ENCODE results near the gene IFITM1. TPM values are rescaled to one million over a fixed set of nuclear protein-coding genes. Genes with fewer than 3 reads are reported as not detected.
A peak's percentile ranks its signal among the peaks of the same experiment; 100 is the strongest.
"Not testable (repeated sequence)": the region's sequence is repeated elsewhere in the genome, so short reads cannot be mapped to it uniquely, and the experiment has no call there.

The IFITM1 gene
- total RNA-seq, 4 donors from 2014 or later = 216 to 431 (median 256) TPM

GRCh38 chr11:326592-326841 is 12.7 kb downstream of the IFITM1 start:
- Histone ChIP-seq H3K4me3 (no peak overlapping the region), H3K4me1 (peaks cover 4 to 61% (median 44%) of the 10 kb centered on the region in 4 donors), H3K27me3 (no peaks in the 10 kb centered on the region), H3K27ac (peak overlapping the region; percentile 86 to 97 (median 94)), H3K36me3 (no peaks in the 10 kb centered on the region), H3K9me3 (no peaks in the 10 kb centered on the region)
- no peak for DNase-seq (ENCODE audit: low spot score in 2 of 2)
- no peak for TF ChIP-seq POLR2A (IDR thresholded peaks at IDR 0.05)
- no peak for TF ChIP-seq CTCF (IDR thresholded peaks at IDR 0.05)
- no peak for TF ChIP-seq EP300 (IDR thresholded peaks at IDR 0.05)
- WGBS, 2 donors = 44 to 45% methylated on average over 6 of the region's 6 CpGs

DNA sequence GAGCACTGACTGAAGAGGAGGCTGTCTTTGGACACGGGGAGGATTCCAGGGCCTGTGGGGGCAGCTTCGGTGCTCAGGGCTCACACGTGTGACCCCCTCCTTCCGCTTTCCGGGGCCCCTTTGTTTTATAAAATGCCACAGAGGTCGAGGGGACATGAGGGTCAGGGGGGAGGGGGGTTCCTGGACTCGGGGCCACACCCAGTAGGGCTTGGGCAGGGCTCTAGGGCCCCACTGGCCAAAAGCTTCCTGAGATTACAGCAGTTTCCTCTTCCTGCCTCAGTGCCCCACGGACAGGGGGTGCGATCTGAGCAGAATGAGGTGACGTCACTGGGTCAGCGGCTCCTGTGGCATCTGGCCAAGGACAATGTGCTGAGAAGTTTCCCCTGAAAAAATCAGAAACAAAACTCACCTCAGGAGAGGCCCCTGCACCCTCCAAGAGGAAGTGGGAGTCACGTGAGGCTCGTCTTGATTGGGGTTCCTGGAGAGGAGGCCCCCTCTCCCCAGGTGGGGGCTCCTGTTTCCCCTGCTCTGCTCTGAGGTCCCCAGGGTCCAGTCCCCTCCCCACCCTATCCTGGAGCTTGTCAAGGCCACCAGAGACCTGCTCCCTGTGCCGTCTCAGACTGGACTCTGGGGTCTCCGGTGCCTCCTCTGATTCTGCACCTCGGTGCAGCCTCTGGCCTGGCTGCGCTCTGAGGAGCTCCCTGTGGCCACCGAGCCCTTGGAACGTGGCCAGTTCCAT is 13.2 kb downstream of the IFITM1 start:
- no peak for TF ChIP-seq CTCF (IDR thresholded peaks at IDR 0.05)
- peak; percentile 69 to 83 for TF ChIP-seq EP300 (IDR thresholded peaks at IDR 0.05)
- peak in 1 of 2 donors; percentile 43 for TF ChIP-seq POLR2A (IDR thresholded peaks at IDR 0.05)
- Histone ChIP-seq H3K36me3 (no peaks in the 10 kb centered on the region), H3K4me1 (peaks cover 4 to 61% (median 44%) of the 10 kb centered on the region in 4 donors), H3K27ac (peak overlapping the region; percentile 86 to 97 (median 94)), H3K9me3 (no peaks in the 10 kb centered on the region), H3K27me3 (no peaks in the 10 kb centered on the region), H3K4me3 (peak overlapping the region in 2 of 4 donors; percentile 7 to 23)
- WGBS, 2 donors = 2 to 5% methylated on average over 18 to 19 of the region's 19 CpGs
- DNase-seq (ENCODE audit: low spot score in 2 of 2) = peak; percentile 81 to 91

GRCh38 chr11:327581-327923 is 13.7 kb downstream of the IFITM1 start:
- no peak for TF ChIP-seq EP300 (IDR thresholded peaks at IDR 0.05)
- TF ChIP-seq POLR2A (IDR thresholded peaks at IDR 0.05) = no peak
- no peak for TF ChIP-seq CTCF (IDR thresholded peaks at IDR 0.05)
- Histone ChIP-seq H3K27me3 (no peaks in the 10 kb centered on the region), H3K4me1 (peaks cover 4 to 59% (median 42%) of the 10 kb centered on the region in 4 donors), H3K9me3 (no peaks in the 10 kb centered on the region), H3K36me3 (no peaks in the 10 kb centered on the region), H3K27ac (peak overlapping the region; percentile 86 to 97 (median 94)), H3K4me3 (peak overlapping the region in 1 of 4 donors; percentile 23)
- DNase-seq (ENCODE audit: low spot score in 2 of 2) = no peak
- 95 to 96% methylated on average over 3 of the region's 3 CpGs for WGBS, 2 donors

DNA sequence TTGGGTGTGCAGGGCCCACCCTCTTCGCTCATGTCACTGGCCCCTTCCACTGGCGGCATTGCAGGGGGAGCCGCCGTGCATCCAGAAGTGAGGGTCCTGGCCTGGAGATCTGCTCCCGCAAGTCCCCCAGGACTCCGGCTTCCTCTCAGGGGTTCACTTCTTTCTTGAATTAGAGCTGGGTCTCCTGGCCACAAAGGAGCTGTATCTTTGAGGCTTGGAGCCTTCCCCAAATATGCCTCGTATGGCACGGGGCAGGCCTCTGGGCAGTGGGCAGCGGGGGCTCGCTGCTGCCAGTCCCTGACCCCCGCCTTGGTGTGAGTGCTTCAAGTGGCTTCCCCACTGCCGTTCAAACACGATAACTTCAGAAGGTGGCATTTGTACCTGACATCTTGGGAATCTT is 14.2 kb downstream of the IFITM1 start:
- Histone ChIP-seq H3K9me3 (no peaks in the 10 kb centered on the region), H3K36me3 (no peaks in the 10 kb centered on the region), H3K27me3 (no peaks in the 10 kb centered on the region), H3K4me1 (peaks cover 4 to 55% (median 40%) of the 10 kb centered on the region in 4 donors), H3K27ac (peak overlapping the region in 3 of 4 donors; percentile 92 to 97 (median 95)), H3K4me3 (no peak overlapping the region)
- WGBS, 2 donors = 94 to 95% methylated on average over 13 of the region's 13 CpGs
- no peak for DNase-seq (ENCODE audit: low spot score in 2 of 2)
- TF ChIP-seq CTCF (IDR thresholded peaks at IDR 0.05) (no peak), EP300 (IDR thresholded peaks at IDR 0.05) (no peak), POLR2A (IDR thresholded peaks at IDR 0.05) (no peak)

DNA sequence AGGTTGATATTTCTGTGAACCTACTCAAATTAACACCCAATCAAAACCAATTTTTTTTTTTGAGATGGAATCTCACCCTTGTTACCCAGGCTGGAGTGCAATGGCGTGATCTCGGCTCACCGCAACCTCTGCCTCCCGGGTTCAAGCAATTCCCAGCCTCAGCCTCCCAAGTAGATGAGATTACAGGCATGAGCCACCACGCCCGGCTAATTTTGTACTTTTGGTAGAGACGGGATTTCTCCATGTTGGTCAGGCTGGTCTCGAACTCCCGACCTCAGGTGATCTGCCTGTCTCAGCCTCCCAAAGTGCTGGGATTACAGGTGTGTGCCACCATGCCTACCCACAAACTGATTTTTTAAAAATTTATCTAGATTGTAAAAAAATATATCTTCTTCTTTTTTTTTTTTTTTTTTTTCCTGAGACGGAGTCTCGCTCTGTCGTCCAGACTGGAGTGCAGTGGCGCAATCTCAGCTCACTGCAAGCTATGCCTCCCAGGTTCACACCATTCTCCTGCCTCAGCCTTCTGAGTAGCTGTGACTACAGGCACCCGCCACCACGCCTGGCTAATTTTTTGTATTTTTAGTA is 14.8 kb downstream of the IFITM1 start:
- WGBS, 2 donors = 92 to 93% methylated on average over 15 of the region's 15 CpGs
- H3K27me3 ChIP-seq; DNase-seq (ENCODE audit: low spot score in 2 of 2); H3K4me3 ChIP-seq; H3K36me3 ChIP-seq; H3K9me3 ChIP-seq: not testable (repeated sequence)
- Histone ChIP-seq H3K27ac (peak overlapping the region in 2 of 4 donors; percentile 92 to 97), H3K4me1 (peaks cover 4 to 53% (median 39%) of the 10 kb centered on the region in 4 donors)

All from tibial nerve (tissue), 4 donors.